ENCODE data around the gene BOC.

- TF ChIP-seq CTCF (IDR thresholded peaks at IDR 0.05 in 8 of 11, conservative IDR thresholded peaks at IDR 0.05 in 3 of 11) (no peak), POLR2AphosphoS5 (IDR thresholded peaks at IDR 0.05) (no peak), POLR2A (IDR thresholded peaks at IDR 0.05) (no peak)
Measured at GRCh38 chr3:113330742-113331141, 119.4 kb downstream of the BOC start.
